ENCODE measurements around the gene BLMH. TPM values are rescaled to one million over a fixed set of nuclear protein-coding genes. Genes with fewer than 3 reads are reported as not detected.
A peak's percentile ranks its signal among the peaks of the same experiment; 100 is the strongest.

BLMH gene
- total and polyA plus RNA-seq, 9 of the 15 experiments (the other 6 are each of a cell fraction or from before 2014, with no cell fraction given), result 26.0 to 118 (median 67.3) TPM

DNA sequence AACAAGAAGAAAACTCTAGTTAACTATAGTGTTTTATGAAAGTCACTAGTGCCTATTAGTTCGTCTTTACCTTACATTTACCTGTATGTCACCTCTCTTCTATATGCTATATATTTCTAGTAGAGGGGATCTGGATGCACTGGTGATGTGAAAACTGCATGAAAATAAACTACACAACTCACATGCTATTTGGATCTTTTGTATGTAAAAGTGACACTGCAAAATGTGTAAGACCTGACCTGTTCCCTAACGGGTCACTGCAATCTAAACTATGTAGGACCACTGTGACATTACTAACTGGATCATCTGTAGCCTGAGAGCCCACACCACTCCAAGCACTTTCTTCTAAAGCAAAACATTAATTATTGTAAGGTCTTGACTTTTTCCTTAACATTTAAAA, 1.7 kb downstream of the BLMH start:
- CTCF ChIA-PET (ENCODE audit: low intra/inter-chr PET ratio), result no interaction called here
- TF ChIP-seq, protein P1, sequence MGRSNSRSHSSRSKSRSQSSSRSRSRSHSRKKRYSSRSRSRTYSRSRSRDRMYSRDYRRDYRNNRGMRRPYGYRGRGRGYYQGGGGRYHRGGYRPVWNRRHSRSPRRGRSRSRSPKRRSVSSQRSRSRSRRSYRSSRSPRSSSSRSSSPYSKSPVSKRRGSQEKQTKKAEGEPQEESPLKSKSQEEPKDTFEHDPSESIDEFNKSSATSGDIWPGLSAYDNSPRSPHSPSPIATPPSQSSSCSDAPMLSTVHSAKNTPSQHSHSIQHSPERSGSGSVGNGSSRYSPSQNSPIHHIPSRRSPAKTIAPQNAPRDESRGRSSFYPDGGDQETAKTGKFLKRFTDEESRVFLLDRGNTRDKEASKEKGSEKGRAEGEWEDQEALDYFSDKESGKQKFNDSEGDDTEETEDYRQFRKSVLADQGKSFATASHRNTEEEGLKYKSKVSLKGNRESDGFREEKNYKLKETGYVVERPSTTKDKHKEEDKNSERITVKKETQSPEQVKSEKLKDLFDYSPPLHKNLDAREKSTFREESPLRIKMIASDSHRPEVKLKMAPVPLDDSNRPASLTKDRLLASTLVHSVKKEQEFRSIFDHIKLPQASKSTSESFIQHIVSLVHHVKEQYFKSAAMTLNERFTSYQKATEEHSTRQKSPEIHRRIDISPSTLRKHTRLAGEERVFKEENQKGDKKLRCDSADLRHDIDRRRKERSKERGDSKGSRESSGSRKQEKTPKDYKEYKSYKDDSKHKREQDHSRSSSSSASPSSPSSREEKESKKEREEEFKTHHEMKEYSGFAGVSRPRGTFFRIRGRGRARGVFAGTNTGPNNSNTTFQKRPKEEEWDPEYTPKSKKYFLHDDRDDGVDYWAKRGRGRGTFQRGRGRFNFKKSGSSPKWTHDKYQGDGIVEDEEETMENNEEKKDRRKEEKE (IDR thresholded peaks at IDR 0.05; ENCODE audit: borderline replicate concordance in 1 of 2, control insufficient read depth in 1 of 2, low read depth in 2 of 2, low read length in 1 of 2), result no peak
- TF ChIP-seq, protein P2, sequence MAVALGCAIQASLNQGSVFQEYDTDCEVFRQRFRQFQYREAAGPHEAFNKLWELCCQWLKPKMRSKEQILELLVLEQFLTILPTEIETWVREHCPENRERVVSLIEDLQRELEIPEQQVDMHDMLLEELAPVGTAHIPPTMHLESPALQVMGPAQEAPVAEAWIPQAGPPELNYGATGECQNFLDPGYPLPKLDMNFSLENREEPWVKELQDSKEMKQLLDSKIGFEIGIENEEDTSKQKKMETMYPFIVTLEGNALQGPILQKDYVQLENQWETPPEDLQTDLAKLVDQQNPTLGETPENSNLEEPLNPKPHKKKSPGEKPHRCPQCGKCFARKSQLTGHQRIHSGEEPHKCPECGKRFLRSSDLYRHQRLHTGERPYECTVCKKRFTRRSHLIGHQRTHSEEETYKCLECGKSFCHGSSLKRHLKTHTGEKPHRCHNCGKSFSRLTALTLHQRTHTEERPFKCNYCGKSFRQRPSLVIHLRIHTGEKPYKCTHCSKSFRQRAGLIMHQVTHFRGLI (CRISPR knock-in tag; IDR thresholded peaks at IDR 0.05), result no peak
- TF ChIP-seq, protein P3, sequence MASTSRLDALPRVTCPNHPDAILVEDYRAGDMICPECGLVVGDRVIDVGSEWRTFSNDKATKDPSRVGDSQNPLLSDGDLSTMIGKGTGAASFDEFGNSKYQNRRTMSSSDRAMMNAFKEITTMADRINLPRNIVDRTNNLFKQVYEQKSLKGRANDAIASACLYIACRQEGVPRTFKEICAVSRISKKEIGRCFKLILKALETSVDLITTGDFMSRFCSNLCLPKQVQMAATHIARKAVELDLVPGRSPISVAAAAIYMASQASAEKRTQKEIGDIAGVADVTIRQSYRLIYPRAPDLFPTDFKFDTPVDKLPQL (IDR thresholded peaks at IDR 0.05; ENCODE audit: extremely low read depth, insufficient read length), result no peak
- TF ChIP-seq GABPB1 (CRISPR knock-in tag; IDR thresholded peaks at IDR 0.05), result no peak
- TF ChIP-seq ESRRA (IDR thresholded peaks at IDR 0.05; ENCODE audit: borderline replicate concordance, low read depth), result no peak
- TF ChIP-seq MAFK (IDR thresholded peaks at IDR 0.05; ENCODE audit: low read length), result peak; percentile 35; the same call in 1 of the 2 replicates
- TF ChIP-seq, protein P4, sequence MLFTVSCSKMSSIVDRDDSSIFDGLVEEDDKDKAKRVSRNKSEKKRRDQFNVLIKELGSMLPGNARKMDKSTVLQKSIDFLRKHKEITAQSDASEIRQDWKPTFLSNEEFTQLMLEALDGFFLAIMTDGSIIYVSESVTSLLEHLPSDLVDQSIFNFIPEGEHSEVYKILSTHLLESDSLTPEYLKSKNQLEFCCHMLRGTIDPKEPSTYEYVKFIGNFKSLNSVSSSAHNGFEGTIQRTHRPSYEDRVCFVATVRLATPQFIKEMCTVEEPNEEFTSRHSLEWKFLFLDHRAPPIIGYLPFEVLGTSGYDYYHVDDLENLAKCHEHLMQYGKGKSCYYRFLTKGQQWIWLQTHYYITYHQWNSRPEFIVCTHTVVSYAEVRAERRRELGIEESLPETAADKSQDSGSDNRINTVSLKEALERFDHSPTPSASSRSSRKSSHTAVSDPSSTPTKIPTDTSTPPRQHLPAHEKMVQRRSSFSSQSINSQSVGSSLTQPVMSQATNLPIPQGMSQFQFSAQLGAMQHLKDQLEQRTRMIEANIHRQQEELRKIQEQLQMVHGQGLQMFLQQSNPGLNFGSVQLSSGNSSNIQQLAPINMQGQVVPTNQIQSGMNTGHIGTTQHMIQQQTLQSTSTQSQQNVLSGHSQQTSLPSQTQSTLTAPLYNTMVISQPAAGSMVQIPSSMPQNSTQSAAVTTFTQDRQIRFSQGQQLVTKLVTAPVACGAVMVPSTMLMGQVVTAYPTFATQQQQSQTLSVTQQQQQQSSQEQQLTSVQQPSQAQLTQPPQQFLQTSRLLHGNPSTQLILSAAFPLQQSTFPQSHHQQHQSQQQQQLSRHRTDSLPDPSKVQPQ (CRISPR knock-in tag; IDR thresholded peaks at IDR 0.05; ENCODE audit: borderline replicate concordance), result no peak
- no peak for TF ChIP-seq ZNF224 (CRISPR knock-in tag; IDR thresholded peaks at IDR 0.05)
- TF ChIP-seq MAFF (IDR thresholded peaks at IDR 0.05; ENCODE audit: low read length), result 0 out of 2 replicates have a peak, but pooled peaks have one; percentile 12
- TF ChIP-seq RFX5 (IDR thresholded peaks at IDR 0.05; ENCODE audit: low read depth, low read length), result no peak
- no peak for TF ChIP-seq TAF7 (tag; IDR thresholded peaks at IDR 0.05)
- TF ChIP-seq, protein P5, sequence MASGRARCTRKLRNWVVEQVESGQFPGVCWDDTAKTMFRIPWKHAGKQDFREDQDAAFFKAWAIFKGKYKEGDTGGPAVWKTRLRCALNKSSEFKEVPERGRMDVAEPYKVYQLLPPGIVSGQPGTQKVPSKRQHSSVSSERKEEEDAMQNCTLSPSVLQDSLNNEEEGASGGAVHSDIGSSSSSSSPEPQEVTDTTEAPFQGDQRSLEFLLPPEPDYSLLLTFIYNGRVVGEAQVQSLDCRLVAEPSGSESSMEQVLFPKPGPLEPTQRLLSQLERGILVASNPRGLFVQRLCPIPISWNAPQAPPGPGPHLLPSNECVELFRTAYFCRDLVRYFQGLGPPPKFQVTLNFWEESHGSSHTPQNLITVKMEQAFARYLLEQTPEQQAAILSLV (tag; IDR thresholded peaks at IDR 0.05), result no peak
- no peak for TF ChIP-seq ZNF354B (CRISPR knock-in tag; IDR thresholded peaks at IDR 0.05)
- TF ChIP-seq C11orf30 (IDR thresholded peaks at IDR 0.05; ENCODE audit: low read depth), result peak; percentile 51; the same call in 1 of the 2 replicates

More for the DNA sequence above, 1.7 kb downstream of the BLMH start:
- Histone ChIP-seq H3K79me2 (ENCODE audit: control insufficient read depth, insufficient read depth, low read length) (peaks cover 32% of the 10 kb centered on the region), H3K4me2 (ENCODE audit: insufficient read depth, low read length) (peak overlapping the region; percentile 97), H3K9me1 (ENCODE audit: control insufficient read depth, insufficient read depth, low read length) (no peaks in the 10 kb centered on the region), H3K4me3 (peak overlapping the region; percentile 94), H3K9me3 (replicated peaks; ENCODE audit: control insufficient read depth, insufficient read depth, low read depth, low read length) (no peaks in the 10 kb centered on the region), H3K9ac (ENCODE audit: insufficient read depth in 1 of 2, low read depth in 2 of 2, low read length in 2 of 2) (peak overlapping the region in 1 of 2 experiments; percentile 86; a peak in 2 of 4 replicates), H3K36me3 (ENCODE audit: control insufficient read depth, insufficient read depth, low read length) (peaks cover 53% of the 10 kb centered on the region), H2AFZ (ENCODE audit: low read depth, low read length) (no peak overlapping the region), H3K27me3 (ENCODE audit: control insufficient read depth in 2 of 2, insufficient read depth in 2 of 2, low read length in 2 of 2) (no peaks in the 10 kb centered on the region), H3K27ac (ENCODE audit: extremely low read depth, low read depth, low read length) (peak overlapping the region; percentile 82), H4K20me1 (replicated peaks; ENCODE audit: control insufficient read depth, insufficient read depth, low read length) (no peaks in the 10 kb centered on the region), H3K4me1 (replicated peaks in 1 of 2; ENCODE audit: control insufficient read depth in 2 of 2, insufficient read depth in 2 of 2, low read length in 2 of 2) (peaks cover 9 to 11% of the 10 kb centered on the region in 2 experiments; a peak in 4 of 5 replicates)
- POLR2A ChIA-PET, result no interaction called here
- in situ Hi-C loops (cut with MboI) (no loop called here), intact Hi-C loops (cut with micrococcal nuclease) (no loop called here)
- DNase-seq (ENCODE audit: extremely low read depth in 1 of 4, low spot score in 3 of 4) (peak in 2 of 4 experiments; percentile 25 to 32), ATAC-seq (0 out of 3 replicates have a peak, but pooled peaks have one; percentile 17), FAIRE-seq (no peak)
- 12% methylated on average over 2 of the region's 2 CpGs for WGBS (ENCODE audit: insufficient coverage, low coverage, missing lambda C conversion rate)
- BruUV-seq (replicated peaks), result no TSS peak

All from K562 (cell line).